Naive thymus-derived CD8-positive, alpha-beta T cell (primary cell): ENCODE data around the gene ESRP2. TPM values are rescaled to one million over a fixed set of nuclear protein-coding genes. Genes with fewer than 3 reads are reported as not detected.

Experiments
- ATAC-seq, 2 donors: fragments of 150-1000 bp; cut with Tn5 transposase in 1 of 2; sonication (Bioruptor Pico), chemical (Tn5 transposase) in 1 of 2; 1 replicate in 1 of 2; 2 replicates in 1 of 2; pipeline ENCODE4 v1.10.0; 2021; ENCODE audit warnings: mild to moderate bottlenecking in 2 of 2, moderate library complexity in 2 of 2
- POLR2A ChIA-PET: fragments of 350-600 bp; sonication (Branson Sonifier 250); formaldehyde crosslinking; loops from one replicate; lab custom pipeline; 2021; ENCODE audit warnings: antibody characterized with exemption; lab: Charles Lee
- DNase-seq, 10 donors: peaks; one replicate each; pipeline versions ENCODE4 v3.0.0 to v3.0.0-alpha.2; 2020 to 2022
- H3K27ac Mint-ChIP-seq, 10 donors: one replicate each; pipeline ENCODE4 v1.8.0; 2020 to 2022; ENCODE audit warnings: mild to moderate bottlenecking in 10 of 10, mixed read lengths in 10 of 10, moderate library complexity in 4 of 10, inconsistent platforms in 1 of 10
- H3K27me3 Mint-ChIP-seq, 5 donors: one replicate each; pipeline ENCODE4 v1.8.0; 2021 to 2022; ENCODE audit warnings: mixed read lengths in 5 of 5
- H3K36me3 Mint-ChIP-seq, 3 donors: one replicate each; pipeline ENCODE4 v1.8.0; 2020 to 2022; ENCODE audit warnings: mixed read lengths in 3 of 3, mild to moderate bottlenecking in 2 of 3, inconsistent platforms in 1 of 3
- H3K4me1 Mint-ChIP-seq, 4 donors: one replicate each; pipeline ENCODE4 v1.8.0; 2021 to 2022; ENCODE audit warnings: mixed read lengths in 4 of 4
- H3K4me3 Mint-ChIP-seq, 10 donors: one replicate each; pipeline ENCODE4 v1.8.0; 2020 to 2022; ENCODE audit warnings: mild to moderate bottlenecking in 10 of 10, mixed read lengths in 10 of 10, moderate library complexity in 6 of 10, inconsistent platforms in 1 of 10
- H3K9me3 Mint-ChIP-seq, 9 donors: one replicate each; pipeline ENCODE4 v1.8.0; 2020 to 2022; ENCODE audit warnings: mixed read lengths in 9 of 9, mild to moderate bottlenecking in 3 of 9, inconsistent platforms in 1 of 9, moderate library complexity in 1 of 9
- polyA plus RNA-seq, 3 donors: library from polyadenylated mRNA; unstranded; fragments of 300-500 nt; fragmentation: Illumina TruSeq; gene quantifications; one replicate each; pipeline ENCODE4 v1.2.3, GENCODE V29; 2021
- total RNA-seq, 8 experiments: library from RNA in 2 of 8; stranded (reverse) in 2 of 8; gene quantifications; one replicate each; pipeline ENCODE4 v1.2.3 and lab custom pipeline; 2021 to 2026

Gene ESRP2
- total and polyA plus RNA-seq, 5 experiments from 2014 or later: 0.22 to 0.64 (median 0.36) TPM; not detected in 2

- peak; percentile 17 to 20 for ATAC-seq
- peak overlapping the region; percentile 7 to 87 (median 62) for H3K27ac Mint-ChIP-seq
- H3K27me3 Mint-ChIP-seq: no peaks in the 10 kb centered on the region
- H3K4me3 Mint-ChIP-seq: no peak overlapping the region
- H3K4me1 Mint-ChIP-seq: peaks cover 20 to 49% (median 45%) of the 10 kb centered on the region in 4 donors
- no peaks in the 10 kb centered on the region for H3K9me3 Mint-ChIP-seq
- POLR2A ChIA-PET: interaction anchor here (0.6 to 1.3 kb wide), 3 partner anchors 13 to 57 kb away, joined by 3 to 8 read pairs (median 6); no protein-coding TSS in a partner anchor
- H3K36me3 Mint-ChIP-seq: peaks cover 0 to 34% (median 0%) of the 10 kb centered on the region in 3 donors
- DNase-seq: peak in 6 of 10 donors; percentile 31 to 66 (median 60)
Measured at GRCh38 chr16:68229431-68230175, 6.3 kb downstream of the ESRP2 start.

- H3K36me3 Mint-ChIP-seq: peaks cover 0 to 36% (median 0%) of the 10 kb centered on the region in 3 donors
- DNase-seq: no peak
- no peak overlapping the region for H3K4me3 Mint-ChIP-seq
- no peaks in the 10 kb centered on the region for H3K27me3 Mint-ChIP-seq
- no peak for ATAC-seq
- peaks cover 19 to 48% (median 44%) of the 10 kb centered on the region in 4 donors for H3K4me1 Mint-ChIP-seq
- no peaks in the 10 kb centered on the region for H3K9me3 Mint-ChIP-seq
- POLR2A ChIA-PET: interaction anchor here (0.8 to 1.9 kb wide), 5 partner anchors 8 to 143 kb away, joined by 3 to 12 read pairs (median 5); partner anchors contain the start of genes ESRP2 and NFATC3
- peak overlapping the region in 7 of 10 donors; percentile 44 to 87 (median 61) for H3K27ac Mint-ChIP-seq
Measured at GRCh38 chr16:68228652-68229051, 7.3 kb downstream of the ESRP2 start.

- POLR2A ChIA-PET: interaction anchor here (0.6 to 1.9 kb wide), 10 partner anchors 8 to 173 kb away, joined by 3 to 12 read pairs (median 4); partner anchors contain the start of genes ESRP2 and NFATC3
- peak overlapping the region in 8 of 10 donors; percentile 11 to 61 (median 25) for H3K4me3 Mint-ChIP-seq
- DNase-seq (no peak), ATAC-seq (no peak)
- H3K27me3 Mint-ChIP-seq: no peaks in the 10 kb centered on the region
- peaks cover 15 to 44% (median 40%) of the 10 kb centered on the region in 4 donors for H3K4me1 Mint-ChIP-seq
- peak overlapping the region; percentile 55 to 90 (median 86) for H3K27ac Mint-ChIP-seq
- H3K9me3 Mint-ChIP-seq: no peaks in the 10 kb centered on the region
- peaks cover 0 to 40% (median 0%) of the 10 kb centered on the region in 3 donors for H3K36me3 Mint-ChIP-seq
Measured at GRCh38 chr16:68227850-68228553, 7.9 kb downstream of the ESRP2 start.

GRCh38 chr16:68227183-68227793, 8.6 kb downstream of the ESRP2 start:
- POLR2A ChIA-PET: interaction anchor here (0.5 to 1.9 kb wide), 10 partner anchors 9 to 173 kb away, joined by 3 to 12 read pairs (median 4); partner anchors contain the start of genes ESRP2 and SLC7A6
- Mint-ChIP-seq H3K27ac (peak overlapping the region; percentile 55 to 90 (median 86)), H3K9me3 (no peaks in the 10 kb centered on the region), H3K4me1 (peaks cover 13 to 50% (median 40%) of the 10 kb centered on the region in 4 donors), H3K36me3 (peaks cover 0 to 47% (median 0%) of the 10 kb centered on the region in 3 donors), H3K4me3 (peak overlapping the region in 9 of 10 donors; percentile 2 to 57 (median 27)), H3K27me3 (no peaks in the 10 kb centered on the region)
- peak in 2 of 10 donors; percentile 12 to 19 for DNase-seq
- ATAC-seq: peak; percentile 40 to 59

GRCh38 chr16:68226116-68226515, 9.8 kb downstream of the ESRP2 start:
- POLR2A ChIA-PET: no interaction called here
- H3K4me3 Mint-ChIP-seq: peak overlapping the region in 1 of 10 donors; percentile 19
- H3K4me1 Mint-ChIP-seq: peaks cover 15 to 52% (median 42%) of the 10 kb centered on the region in 4 donors
- H3K27ac Mint-ChIP-seq: peak overlapping the region in 8 of 10 donors; percentile 15 to 88 (median 43)
- H3K9me3 Mint-ChIP-seq: no peaks in the 10 kb centered on the region
- H3K27me3 Mint-ChIP-seq: no peaks in the 10 kb centered on the region
- no peak for ATAC-seq
- peaks cover 0 to 58% (median 0%) of the 10 kb centered on the region in 3 donors for H3K36me3 Mint-ChIP-seq
- DNase-seq: no peak

GRCh38 chr16:68223072-68223471, 12.9 kb downstream of the ESRP2 start:
- H3K27me3 Mint-ChIP-seq: no peaks in the 10 kb centered on the region
- no peak overlapping the region for H3K4me3 Mint-ChIP-seq
- peaks cover 0 to 66% (median 0%) of the 10 kb centered on the region in 3 donors for H3K36me3 Mint-ChIP-seq
- H3K27ac Mint-ChIP-seq: peak overlapping the region in 9 of 10 donors; percentile 7 to 75 (median 62)
- POLR2A ChIA-PET: interaction anchor here (0.7 to 1.1 kb wide), 2 partner anchors 10 to 161 kb away, joined by 6 to 7 read pairs; no protein-coding TSS in a partner anchor
- no peaks in the 10 kb centered on the region for H3K9me3 Mint-ChIP-seq
- no peak for DNase-seq
- no peak for ATAC-seq
- H3K4me1 Mint-ChIP-seq: peaks cover 11 to 44% (median 36%) of the 10 kb centered on the region in 4 donors

GRCh38 chr16:68219725-68220351, 16.1 kb downstream of the ESRP2 start:
- POLR2A ChIA-PET: interaction anchor here (0.5 to 0.9 kb wide), 3 partner anchors 67 to 218 kb away, joined by 3 read pairs; no protein-coding TSS in a partner anchor
- H3K9me3 Mint-ChIP-seq: no peaks in the 10 kb centered on the region
- ATAC-seq (no peak), DNase-seq (no peak)
- peak overlapping the region; percentile 12 to 88 (median 69) for H3K27ac Mint-ChIP-seq
- H3K36me3 Mint-ChIP-seq: peaks cover 0 to 68% (median 5%) of the 10 kb centered on the region in 3 donors
- H3K4me3 Mint-ChIP-seq: peak overlapping the region in 1 of 10 donors; percentile 14
- peaks cover 6 to 29% (median 21%) of the 10 kb centered on the region in 4 donors for H3K4me1 Mint-ChIP-seq
- H3K27me3 Mint-ChIP-seq: no peaks in the 10 kb centered on the region

GRCh38 chr16:68217506-68217905, 18.4 kb downstream of the ESRP2 start:
- H3K36me3 Mint-ChIP-seq: peaks cover 0 to 63% (median 5%) of the 10 kb centered on the region in 3 donors
- POLR2A ChIA-PET: interaction anchor here (0.6 to 1.9 kb wide), 5 partner anchors 10 to 1546 kb away, joined by 3 to 11 read pairs (median 4); no protein-coding TSS in a partner anchor

GRCh38 chr16:68216240-68216639, 19.7 kb downstream of the ESRP2 start:
- POLR2A ChIA-PET: interaction anchor here (0.6 to 1.9 kb wide), 4 partner anchors 11 to 94 kb away, joined by 3 to 11 read pairs (median 5); no protein-coding TSS in a partner anchor
- H3K36me3 Mint-ChIP-seq: peaks cover 0 to 56% (median 5%) of the 10 kb centered on the region in 3 donors
- H3K27me3 Mint-ChIP-seq: no peaks in the 10 kb centered on the region
- DNase-seq (no peak), ATAC-seq (no peak)
- peaks cover 7 to 42% (median 38%) of the 10 kb centered on the region in 4 donors for H3K4me1 Mint-ChIP-seq
- no peaks in the 10 kb centered on the region for H3K9me3 Mint-ChIP-seq
- H3K4me3 Mint-ChIP-seq: no peak overlapping the region
- H3K27ac Mint-ChIP-seq: peak overlapping the region; percentile 42 to 92 (median 70)

More at GRCh38 chr16:68217506-68217905, 18.4 kb downstream of the ESRP2 start:
- peak overlapping the region; percentile 16 to 81 (median 73) for H3K27ac Mint-ChIP-seq
- no peaks in the 10 kb centered on the region for H3K27me3 Mint-ChIP-seq
- DNase-seq (no peak), ATAC-seq (no peak)
- H3K9me3 Mint-ChIP-seq: no peaks in the 10 kb centered on the region
- no peak overlapping the region for H3K4me3 Mint-ChIP-seq
- H3K4me1 Mint-ChIP-seq: peaks cover 6 to 32% (median 27%) of the 10 kb centered on the region in 4 donors

- no peak overlapping the region for H3K4me3 Mint-ChIP-seq
- no peak for DNase-seq
- H3K9me3 Mint-ChIP-seq: no peaks in the 10 kb centered on the region
- H3K36me3 Mint-ChIP-seq: peaks cover 0 to 49% (median 8%) of the 10 kb centered on the region in 3 donors
- H3K4me1 Mint-ChIP-seq: peaks cover 5 to 48% (median 43%) of the 10 kb centered on the region in 4 donors
- POLR2A ChIA-PET: no interaction called here
- peak overlapping the region; percentile 5 to 91 (median 62) for H3K27ac Mint-ChIP-seq
- no peaks in the 10 kb centered on the region for H3K27me3 Mint-ChIP-seq
- ATAC-seq: no peak
Measured at GRCh38 chr16:68215302-68215701, 20.6 kb downstream of the ESRP2 start.

- no peaks in the 10 kb centered on the region for H3K27me3 Mint-ChIP-seq
- peaks cover 0 to 43% (median 8%) of the 10 kb centered on the region in 3 donors for H3K36me3 Mint-ChIP-seq
- POLR2A ChIA-PET: interaction anchor here (1.4 kb wide), 1 partner anchor 12 kb away, joined by 3 read pairs; no protein-coding TSS in a partner anchor
- DNase-seq: no peak
- H3K4me3 Mint-ChIP-seq: no peak overlapping the region
- ATAC-seq: no peak
- peak overlapping the region in 9 of 10 donors; percentile 48 to 91 (median 79) for H3K27ac Mint-ChIP-seq
- H3K4me1 Mint-ChIP-seq: peaks cover 5 to 53% (median 41%) of the 10 kb centered on the region in 4 donors
- H3K9me3 Mint-ChIP-seq: no peaks in the 10 kb centered on the region
Measured at GRCh38 chr16:68214726-68215125, 21.2 kb downstream of the ESRP2 start.
